Thoracic aorta (tissue), 2 donors: ENCODE data around the gene GP1BB. TPM values are rescaled to one million over a fixed set of nuclear protein-coding genes. Genes with fewer than 3 reads are reported as not detected.

Source experiments
- ATAC-seq: fragments of 150-250 bp; one replicate; pipeline ENCODE4 v1.8.0; 2017; ENCODE audit warnings: low read depth; ENCODE audit not compliant: insufficient number of reproducible peaks, low FRiP score
- DNase-seq: peaks from one replicate; pipeline ENCODE4 v3.0.0-alpha.2; 2020; ENCODE audit warnings: low spot score
- H3K27ac ChIP-seq, 2 donors: fragments of 200-600 bp; sonication (generic); 1 replicate in 1 of 2; 2 replicates in 1 of 2; pipeline ENCODE4 v1.5.1; 2016; ENCODE audit warnings: mild to moderate bottlenecking in 2 of 2, moderate library complexity in 2 of 2
- H3K27me3 ChIP-seq: fragments of 200-600 bp; sonication (generic); replicated peaks from 2 replicates; pipeline ENCODE4 v1.6.0; 2016; ENCODE audit warnings: mild to moderate bottlenecking; ENCODE audit not compliant: insufficient read depth
- H3K36me3 ChIP-seq: fragments of 200-600 bp; sonication (generic); one replicate; pipeline ENCODE4 v1.5.1; 2016
- H3K4me1 ChIP-seq, 2 donors: fragments of 200-600 bp; sonication (generic); 1 replicate in 1 of 2; 2 replicates in 1 of 2; pipeline versions ENCODE4 v1.5.1 to v1.6.0; 2016; ENCODE audit warnings: low read depth in 2 of 2, mild to moderate bottlenecking in 1 of 2; ENCODE audit not compliant: control insufficient read depth in 1 of 2
- H3K4me3 ChIP-seq: fragments of 200-600 bp; sonication (generic); 2 replicates; pipeline ENCODE4 v1.5.1; 2016; ENCODE audit warnings: mild to moderate bottlenecking
- H3K9me3 ChIP-seq: fragments of 200-600 bp; sonication (generic); 2 replicates; pipeline ENCODE4 v1.5.1; 2016
- total RNA-seq, 2 donors: library from RNA; depleted of rRNA; stranded (reverse); fragments of >200 nt; gene quantifications; one replicate each; pipeline versions ENCODE4 v1.1.0 to v1.2.3, GENCODE V29; 2016
- TF ChIP-seq, protein P1 (sequence below): fragments of 200-600 bp; sonication (generic); IDR thresholded peaks from one replicate; pipeline ENCODE4 v1.5.1; 2019; ENCODE audit warnings: antibody characterized with exemption

GP1BB gene
- total RNA-seq, 2 donors from 2014 or later = 13.1 to 30.3 TPM

DNA sequence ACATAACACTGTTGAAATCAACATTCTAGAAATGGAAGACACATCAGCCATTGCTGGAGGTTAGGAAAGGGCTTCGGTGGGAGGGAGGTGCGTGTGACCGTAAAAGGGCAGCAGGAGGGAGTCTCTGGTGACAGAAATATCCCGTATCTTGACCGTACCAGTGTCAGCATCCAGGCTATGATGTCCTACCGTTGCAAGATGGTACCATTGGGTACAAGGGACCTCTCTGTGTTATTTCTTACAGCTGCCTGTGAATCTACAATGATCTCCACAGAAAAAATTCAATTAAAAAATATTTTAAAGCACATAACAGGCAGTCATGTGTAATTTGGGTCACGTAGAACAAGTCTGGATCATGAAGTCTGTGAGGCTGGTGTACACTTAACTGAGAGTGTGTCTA lies 36.4 kb upstream of the GP1BB start:
- no peak overlapping the region for H3K27ac ChIP-seq
- no peak overlapping the region for H3K4me3 ChIP-seq
- no peak for DNase-seq
- TF ChIP-seq, protein P1, sequence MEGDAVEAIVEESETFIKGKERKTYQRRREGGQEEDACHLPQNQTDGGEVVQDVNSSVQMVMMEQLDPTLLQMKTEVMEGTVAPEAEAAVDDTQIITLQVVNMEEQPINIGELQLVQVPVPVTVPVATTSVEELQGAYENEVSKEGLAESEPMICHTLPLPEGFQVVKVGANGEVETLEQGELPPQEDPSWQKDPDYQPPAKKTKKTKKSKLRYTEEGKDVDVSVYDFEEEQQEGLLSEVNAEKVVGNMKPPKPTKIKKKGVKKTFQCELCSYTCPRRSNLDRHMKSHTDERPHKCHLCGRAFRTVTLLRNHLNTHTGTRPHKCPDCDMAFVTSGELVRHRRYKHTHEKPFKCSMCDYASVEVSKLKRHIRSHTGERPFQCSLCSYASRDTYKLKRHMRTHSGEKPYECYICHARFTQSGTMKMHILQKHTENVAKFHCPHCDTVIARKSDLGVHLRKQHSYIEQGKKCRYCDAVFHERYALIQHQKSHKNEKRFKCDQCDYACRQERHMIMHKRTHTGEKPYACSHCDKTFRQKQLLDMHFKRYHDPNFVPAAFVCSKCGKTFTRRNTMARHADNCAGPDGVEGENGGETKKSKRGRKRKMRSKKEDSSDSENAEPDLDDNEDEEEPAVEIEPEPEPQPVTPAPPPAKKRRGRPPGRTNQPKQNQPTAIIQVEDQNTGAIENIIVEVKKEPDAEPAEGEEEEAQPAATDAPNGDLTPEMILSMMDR = no peak
- no peaks in the 10 kb centered on the region for H3K36me3 ChIP-seq
- H3K4me1 ChIP-seq = no peaks in the 10 kb centered on the region
- no peaks in the 10 kb centered on the region for H3K9me3 ChIP-seq
- H3K27me3 ChIP-seq = no peaks in the 10 kb centered on the region
- ATAC-seq = no peak

DNA sequence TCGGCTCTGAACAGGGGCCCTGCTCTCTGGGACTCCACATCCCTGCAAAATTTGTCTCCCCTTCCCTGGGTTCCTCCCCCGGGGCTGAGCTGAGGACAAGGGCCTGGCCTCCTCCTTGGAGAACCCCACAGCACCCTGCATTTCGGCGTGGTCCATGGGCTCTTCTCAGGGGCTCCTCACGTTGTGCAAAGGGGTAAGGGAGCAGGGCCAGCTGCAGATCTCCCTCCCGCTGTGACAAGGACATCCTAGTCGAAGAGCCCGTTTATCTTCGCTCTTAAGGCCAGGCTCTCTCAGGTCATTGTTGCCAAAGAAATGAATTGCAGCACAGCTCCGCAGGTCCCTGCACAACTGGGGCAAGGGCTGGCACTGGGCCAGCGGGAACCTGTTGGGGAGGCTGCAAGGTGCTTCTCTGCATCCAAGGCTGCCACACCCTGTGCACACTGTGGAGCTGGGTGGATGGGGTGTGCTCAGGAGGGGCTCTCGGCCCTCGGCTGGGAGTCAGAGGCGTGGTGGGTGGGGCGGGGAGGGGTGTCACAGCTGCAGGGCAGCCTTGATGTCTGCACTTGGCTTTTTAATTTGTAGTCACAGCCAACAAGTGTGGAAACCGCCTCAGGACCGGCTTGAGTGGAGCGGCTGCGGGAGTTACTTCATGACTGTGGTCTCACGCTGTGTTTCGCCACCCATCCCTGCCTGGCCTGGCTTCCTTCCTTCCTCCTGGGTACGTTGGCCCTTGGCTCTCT lies 35.6 kb upstream of the GP1BB start:
- Histone ChIP-seq H3K9me3 (no peaks in the 10 kb centered on the region), H3K4me1 (no peaks in the 10 kb centered on the region), H3K36me3 (no peaks in the 10 kb centered on the region), H3K4me3 (no peak overlapping the region), H3K27ac (no peak overlapping the region), H3K27me3 (no peaks in the 10 kb centered on the region)
- DNase-seq = no peak
- no peak for ATAC-seq
- TF ChIP-seq, protein P1 = no peak

DNA sequence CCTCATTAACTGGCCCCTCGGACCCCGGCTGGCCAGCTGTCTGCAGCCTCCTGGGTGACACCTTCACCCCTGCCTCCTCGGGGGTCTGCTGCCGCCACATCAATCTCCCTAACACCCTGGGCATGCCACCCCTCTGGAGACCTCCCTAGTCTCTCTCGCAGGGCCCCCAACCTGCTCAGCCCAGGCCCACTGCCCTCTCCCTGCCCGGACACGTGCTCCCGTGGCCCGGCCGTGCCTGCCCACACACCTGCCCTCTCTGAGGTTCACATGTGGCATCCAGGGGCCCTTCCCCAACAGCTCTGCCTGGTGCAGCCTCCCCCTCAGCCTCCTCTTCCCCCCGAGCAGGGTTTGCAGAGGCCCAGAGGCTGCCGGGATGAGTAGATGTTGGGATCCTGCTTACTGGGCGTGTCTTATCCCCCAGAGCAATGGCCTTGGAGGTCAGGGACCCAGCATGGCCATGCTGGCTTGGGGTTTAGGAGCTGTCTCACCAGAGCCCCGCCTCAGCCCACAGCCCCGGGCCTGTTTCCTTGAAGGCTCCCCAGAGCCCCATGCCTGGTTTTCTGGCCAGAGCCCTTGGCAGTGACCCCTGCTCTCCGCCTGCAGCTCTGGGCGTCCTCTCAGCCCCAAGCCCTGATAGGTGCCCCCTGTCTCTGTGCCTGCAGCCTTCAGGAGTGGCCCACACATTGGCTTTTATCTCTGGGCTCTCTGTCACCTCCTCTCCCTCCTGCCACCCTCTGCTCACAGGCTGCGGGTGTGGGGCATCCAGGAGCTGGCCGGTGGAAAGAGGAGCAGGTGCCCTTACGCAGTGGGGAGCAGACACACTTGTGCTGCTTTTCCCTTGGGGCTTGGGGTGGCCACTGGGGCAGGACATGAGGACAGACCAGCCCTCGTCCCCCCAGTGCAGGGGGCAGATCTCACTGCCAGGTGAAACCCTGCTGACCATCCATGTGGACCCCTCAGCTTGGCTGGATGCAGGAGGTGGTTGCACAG lies 34.7 kb upstream of the GP1BB start:
- Histone ChIP-seq H3K4me1 (no peaks in the 10 kb centered on the region), H3K9me3 (no peaks in the 10 kb centered on the region), H3K27me3 (no peaks in the 10 kb centered on the region), H3K27ac (no peak overlapping the region), H3K4me3 (no peak overlapping the region), H3K36me3 (no peaks in the 10 kb centered on the region)
- no peak for DNase-seq
- TF ChIP-seq, protein P1 = no peak
- ATAC-seq = no peak

DNA sequence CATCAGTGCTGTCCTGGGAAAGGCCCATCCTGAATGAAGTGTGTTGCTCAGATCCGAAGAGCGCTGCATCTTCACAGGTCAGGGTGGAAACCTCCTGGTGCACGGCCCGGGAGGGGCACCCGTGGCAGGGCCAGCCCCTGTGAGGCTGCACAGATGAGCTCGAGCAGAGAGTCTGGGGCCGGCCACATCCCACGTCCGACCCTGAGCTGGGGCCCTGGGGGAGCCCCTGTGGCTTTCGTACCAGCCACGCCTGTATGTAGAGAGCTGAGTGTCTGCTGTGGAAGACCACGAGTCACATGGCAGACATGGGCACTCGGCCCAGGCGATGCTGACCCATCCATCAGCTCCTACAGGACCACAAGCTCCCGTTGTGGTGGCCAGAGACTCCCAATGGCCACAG lies 33.9 kb upstream of the GP1BB start:
- H3K4me3 ChIP-seq = no peak overlapping the region
- H3K36me3 ChIP-seq = no peaks in the 10 kb centered on the region
- no peaks in the 10 kb centered on the region for H3K4me1 ChIP-seq
- H3K27me3 ChIP-seq = no peaks in the 10 kb centered on the region
- no peaks in the 10 kb centered on the region for H3K9me3 ChIP-seq
- TF ChIP-seq, protein P1 = no peak
- H3K27ac ChIP-seq = no peak overlapping the region
- DNase-seq (no peak), ATAC-seq (no peak)
